ENCODE measurements around the gene ACADVL. TPM values are rescaled to one million over a fixed set of nuclear protein-coding genes. Genes with fewer than 3 reads are reported as not detected.

Gene ACADVL
- total RNA-seq, 3 donors from 2014 or later: 161 to 222 (median 174) TPM

DNA sequence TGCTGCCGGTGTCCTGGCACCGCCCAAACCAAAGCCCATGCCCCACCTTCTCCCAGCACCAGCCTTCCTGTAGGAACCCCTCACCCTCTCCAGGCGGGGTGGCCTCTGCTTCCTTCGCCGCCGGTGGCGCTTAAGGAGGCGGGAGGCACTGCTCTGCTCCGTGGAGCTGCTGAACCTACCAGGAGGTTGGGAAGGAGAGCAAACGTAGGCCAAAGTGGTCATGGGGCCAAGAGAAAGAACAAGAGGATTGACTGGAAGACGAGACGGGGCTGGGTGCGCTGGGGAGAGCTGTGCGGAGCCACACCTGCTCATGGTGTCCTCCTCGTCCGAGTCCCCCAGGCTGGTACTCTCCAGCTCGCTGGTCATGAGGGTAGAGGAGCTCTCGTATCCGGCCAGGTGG is 9.8 kb downstream of the ACADVL start:
- Mint-ChIP-seq H3K4me3 (no peak overlapping the region), H3K9me3 (no peaks in the 10 kb centered on the region), H3K4me1 (ENCODE audit: low read depth) (peaks cover 29% of the 10 kb centered on the region), H3K27me3 (ENCODE audit: low read depth) (no peaks in the 10 kb centered on the region), H3K36me3 (ENCODE audit: insufficient read depth) (peaks cover 19% of the 10 kb centered on the region)
- ATAC-seq (no peak), DNase-seq (no peak)

DNA sequence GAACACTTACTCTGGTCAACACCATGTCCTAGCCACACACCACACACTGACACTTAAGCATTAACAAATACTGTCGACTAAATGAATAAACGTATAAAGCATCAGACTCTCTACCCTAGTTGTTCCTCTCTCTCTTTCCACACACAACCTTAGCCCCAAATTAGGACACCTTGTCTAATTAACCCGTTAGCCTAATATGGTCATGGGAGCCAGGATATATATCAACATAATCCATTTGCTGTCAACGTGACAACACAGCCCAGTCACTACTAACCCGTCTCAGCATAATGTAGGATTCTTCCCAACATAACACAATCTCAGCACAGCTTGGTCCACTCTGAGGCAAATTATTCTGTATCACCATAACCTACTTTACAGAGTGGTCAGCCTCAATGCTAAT is 12.4 kb downstream of the ACADVL start:
- Mint-ChIP-seq H3K4me1 (ENCODE audit: low read depth) (peaks cover 52% of the 10 kb centered on the region), H3K27me3 (ENCODE audit: low read depth) (no peaks in the 10 kb centered on the region), H3K36me3 (ENCODE audit: insufficient read depth) (peaks cover 31% of the 10 kb centered on the region), H3K9me3 (no peaks in the 10 kb centered on the region), H3K4me3 (peak overlapping the region; percentile 91)
- ATAC-seq (no peak), DNase-seq (no peak)

DNA sequence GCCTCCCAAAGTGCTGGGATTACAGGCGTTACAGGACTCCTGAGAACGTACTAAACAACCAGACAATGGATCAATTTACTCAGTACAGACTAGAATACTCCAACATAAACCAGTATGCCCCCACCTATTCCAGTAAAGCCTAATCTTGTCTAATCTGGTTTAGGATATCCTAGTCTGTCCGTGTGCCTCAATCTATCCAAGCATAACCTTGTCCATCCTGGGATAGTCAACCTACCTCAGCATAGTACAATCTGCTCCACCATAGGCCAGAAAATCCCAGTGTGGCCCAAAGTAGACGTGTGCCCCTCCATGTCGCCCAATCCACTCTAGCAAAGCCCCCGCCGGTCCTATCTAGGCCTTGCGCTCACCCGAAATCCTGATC is 14.0 kb downstream of the ACADVL start:
- ATAC-seq: peak; percentile 5 to 12

DNA sequence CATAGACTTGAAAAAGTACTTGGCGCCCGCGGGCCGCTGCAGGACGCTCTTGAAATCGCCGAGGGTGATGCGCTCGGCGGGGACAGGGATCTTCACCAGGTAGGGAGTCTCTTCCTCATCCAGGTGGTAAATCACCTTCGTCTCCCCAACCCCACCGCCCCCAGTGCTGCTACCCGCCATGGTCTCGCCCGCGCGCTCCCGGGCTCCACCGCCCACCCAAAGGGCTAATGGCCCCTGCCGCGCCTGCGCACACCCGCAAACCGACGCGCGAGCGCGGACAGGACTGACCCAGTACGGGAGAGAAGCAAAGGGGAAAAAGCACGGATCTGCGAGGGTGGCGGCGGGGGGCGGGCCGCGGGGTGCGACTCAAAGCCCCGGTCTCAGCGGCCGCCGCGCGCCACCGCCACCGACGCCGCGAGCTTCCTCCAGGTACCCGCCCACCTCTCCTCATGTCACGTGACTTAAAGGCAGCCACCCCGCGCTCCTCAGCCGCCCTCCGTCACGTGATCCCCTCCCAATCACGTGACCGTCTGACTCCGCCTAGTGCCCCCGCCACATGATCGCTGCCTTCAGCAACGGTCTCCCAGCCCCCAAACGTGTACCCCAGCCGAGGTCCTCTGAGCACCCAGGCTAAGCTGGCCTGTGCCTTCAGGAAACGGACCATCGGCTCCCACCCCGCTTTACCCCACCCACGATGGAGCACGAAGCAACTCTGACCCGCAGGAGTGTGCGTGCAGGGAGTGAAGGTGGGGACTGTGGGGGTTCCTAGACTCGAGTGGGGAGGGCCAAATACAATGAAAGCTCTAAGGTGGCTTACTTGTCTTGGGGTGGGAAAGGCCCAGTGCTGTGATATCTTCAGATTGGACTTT is 14.6 kb downstream of the ACADVL start, which contains the start of gene DVL2:
DVL2 (minus strand) TSS at position 435 of the 869 bp plus-strand sequence; CDS start at position 180, 255 bp downstream.
- peak within 1 kb of the TSS; percentile 91 for H3K4me3 Mint-ChIP-seq
- no peaks in the 10 kb centered on the region for H3K27me3 Mint-ChIP-seq (ENCODE audit: low read depth)
- DNase-seq (peak; percentile 93), ATAC-seq (peak; percentile 47 to 54)
- H3K9me3 Mint-ChIP-seq: no peaks in the 10 kb centered on the region
- H3K4me1 Mint-ChIP-seq (ENCODE audit: low read depth): peaks cover 49% of the 10 kb centered on the region
- H3K36me3 Mint-ChIP-seq (ENCODE audit: insufficient read depth): peaks cover 21% of the 10 kb centered on the region

More for the DNA sequence above, 14.0 kb downstream of the ACADVL start:
- Mint-ChIP-seq H3K4me1 (ENCODE audit: low read depth) (peaks cover 49% of the 10 kb centered on the region), H3K27me3 (ENCODE audit: low read depth) (no peaks in the 10 kb centered on the region), H3K4me3 (peak overlapping the region; percentile 91), H3K36me3 (ENCODE audit: insufficient read depth) (peaks cover 26% of the 10 kb centered on the region), H3K9me3 (no peaks in the 10 kb centered on the region)
- no peak for DNase-seq

DNA sequence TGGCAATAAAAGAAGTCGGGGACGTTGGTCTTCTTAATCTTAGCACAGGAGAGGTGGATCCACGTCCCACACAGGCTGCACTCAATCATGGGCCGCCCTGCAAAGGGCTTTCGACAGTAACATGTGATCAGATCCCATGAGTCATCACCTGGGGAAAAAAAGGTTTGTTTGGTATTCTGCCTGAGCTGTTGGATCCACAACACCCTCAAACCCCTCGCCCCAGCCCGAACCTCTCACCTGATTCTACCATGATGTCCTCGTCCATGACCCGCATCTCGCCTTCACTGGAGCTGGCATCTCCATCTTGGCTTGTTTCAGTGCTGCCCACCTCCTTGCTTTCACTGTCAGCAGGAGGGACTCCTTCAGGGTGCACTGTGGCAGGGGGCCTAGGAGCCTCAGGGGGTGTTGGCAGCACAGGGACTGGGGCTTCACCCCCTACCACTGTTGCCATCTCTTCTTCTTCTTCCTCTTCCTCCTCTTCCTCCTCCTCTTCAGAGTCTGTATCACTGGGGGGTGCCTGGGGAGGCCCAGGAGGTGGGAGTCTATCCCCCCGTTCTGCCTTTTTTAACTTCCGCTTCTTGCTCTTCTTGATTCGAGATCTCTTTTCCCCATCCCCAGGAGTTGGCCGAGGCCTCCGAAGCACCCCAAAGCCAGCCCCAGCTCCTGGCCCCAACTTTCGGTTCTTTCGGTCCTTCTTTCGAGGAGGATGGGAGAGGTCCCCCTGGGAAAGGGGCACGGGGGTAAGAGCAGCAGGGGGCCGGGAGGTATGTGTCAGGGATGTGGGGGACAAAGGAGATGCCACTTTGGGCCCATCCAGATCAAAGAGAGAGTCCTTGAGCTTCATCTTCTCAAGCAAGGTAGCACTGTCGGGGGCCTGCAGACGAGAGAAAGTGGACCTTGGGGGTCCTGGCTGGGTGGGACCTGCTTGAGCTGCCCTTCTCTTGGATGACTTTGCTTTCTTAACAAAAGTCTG is 16.2 kb downstream of the ACADVL start:
- Mint-ChIP-seq H3K9me3 (no peaks in the 10 kb centered on the region), H3K4me3 (peak overlapping the region; percentile 98), H3K27me3 (ENCODE audit: low read depth) (no peaks in the 10 kb centered on the region), H3K4me1 (ENCODE audit: low read depth) (peaks cover 59% of the 10 kb centered on the region), H3K36me3 (ENCODE audit: insufficient read depth) (peaks cover 16% of the 10 kb centered on the region)
- DNase-seq (no peak), ATAC-seq (no peak)

DNA sequence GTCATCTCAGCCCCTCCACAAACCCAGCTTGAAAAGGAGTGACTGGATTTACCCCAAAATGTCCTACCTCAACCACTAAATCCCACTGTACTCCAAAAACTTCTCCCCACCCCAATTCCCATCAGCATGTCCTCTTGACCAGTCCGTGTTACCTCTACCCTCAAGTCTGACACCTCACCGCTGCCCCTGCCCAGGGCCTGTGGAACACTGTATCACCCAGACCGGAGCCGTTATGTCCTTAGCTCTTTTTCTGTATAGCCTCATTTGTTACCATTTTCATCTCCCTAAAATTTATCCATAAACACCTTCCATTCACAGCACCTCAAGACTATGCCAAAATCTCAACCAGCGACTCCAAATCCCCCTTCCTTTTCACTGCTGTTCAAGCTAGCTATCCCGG is 17.1 kb downstream of the ACADVL start:
- no peak for ATAC-seq
- DNase-seq: no peak
- H3K27me3 Mint-ChIP-seq (ENCODE audit: low read depth): no peaks in the 10 kb centered on the region
- peak overlapping the region; percentile 98 for H3K4me3 Mint-ChIP-seq
- H3K36me3 Mint-ChIP-seq (ENCODE audit: insufficient read depth): peaks cover 21% of the 10 kb centered on the region
- no peaks in the 10 kb centered on the region for H3K9me3 Mint-ChIP-seq
- H3K4me1 Mint-ChIP-seq (ENCODE audit: low read depth): peaks cover 65% of the 10 kb centered on the region

DNA sequence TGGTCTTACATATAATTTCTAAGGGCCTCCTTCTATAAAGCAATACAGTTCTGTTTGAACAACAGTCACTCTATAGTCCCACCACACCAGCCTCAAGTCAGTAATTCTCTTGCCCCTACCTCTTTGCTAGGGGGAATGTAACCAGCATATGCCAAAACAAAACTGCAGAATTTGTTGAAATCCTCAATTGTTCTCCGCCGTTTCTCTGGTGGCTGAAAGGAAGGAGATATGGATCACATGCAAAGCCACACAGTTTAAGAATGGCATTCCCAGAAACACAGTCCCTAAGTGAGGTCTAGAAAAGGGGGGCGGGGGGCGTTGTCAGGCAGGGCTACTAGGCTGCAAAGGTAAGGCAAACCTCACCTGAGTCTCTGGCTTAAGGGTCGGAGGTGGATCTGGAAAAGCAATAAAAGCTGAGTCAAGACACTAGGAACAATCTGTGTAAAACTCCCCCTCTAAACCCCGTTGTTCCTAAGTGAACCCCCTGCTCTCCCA is 17.6 kb downstream of the ACADVL start:
- no peak for DNase-seq
- Mint-ChIP-seq H3K4me3 (peak overlapping the region; percentile 98), H3K36me3 (ENCODE audit: insufficient read depth) (peaks cover 21% of the 10 kb centered on the region), H3K9me3 (no peaks in the 10 kb centered on the region), H3K27me3 (ENCODE audit: low read depth) (no peaks in the 10 kb centered on the region), H3K4me1 (ENCODE audit: low read depth) (peaks cover 65% of the 10 kb centered on the region)
- no peak for ATAC-seq

DNA sequence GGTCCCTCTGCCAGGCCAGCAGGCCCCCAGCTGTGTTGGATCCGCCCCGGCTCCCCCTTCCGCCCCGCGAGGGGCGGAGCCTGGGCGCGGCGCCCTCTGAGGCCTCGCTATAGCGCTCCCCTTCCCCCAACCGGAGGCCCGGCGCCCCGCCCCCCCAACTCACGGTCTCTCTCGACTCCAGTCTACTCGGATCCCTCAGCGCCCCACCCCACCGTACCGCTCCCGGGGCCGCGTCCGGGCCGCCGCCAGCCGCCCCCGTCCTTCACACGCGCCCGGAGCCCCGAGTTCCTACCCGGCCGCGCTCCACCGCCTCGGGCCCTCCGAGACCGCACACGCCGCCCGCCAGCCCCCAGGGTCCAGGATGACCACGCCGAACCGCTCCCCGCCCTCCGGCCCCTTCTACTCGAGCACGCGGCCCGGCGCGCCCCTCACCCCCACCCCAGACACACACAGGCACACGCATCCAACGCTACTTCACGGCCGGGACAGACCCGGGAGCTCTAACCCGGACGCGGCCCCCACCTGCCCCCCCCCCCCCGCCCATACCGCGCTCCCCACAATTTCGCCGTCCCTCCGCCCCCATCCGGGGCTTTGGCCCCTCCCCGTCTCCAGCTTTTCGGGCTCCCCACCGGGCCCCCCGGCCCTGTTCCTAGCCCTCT is 18.2 kb downstream of the ACADVL start:
- peak; percentile 26 to 31 for ATAC-seq
- H3K36me3 Mint-ChIP-seq (ENCODE audit: insufficient read depth): peaks cover 21% of the 10 kb centered on the region

DNA sequence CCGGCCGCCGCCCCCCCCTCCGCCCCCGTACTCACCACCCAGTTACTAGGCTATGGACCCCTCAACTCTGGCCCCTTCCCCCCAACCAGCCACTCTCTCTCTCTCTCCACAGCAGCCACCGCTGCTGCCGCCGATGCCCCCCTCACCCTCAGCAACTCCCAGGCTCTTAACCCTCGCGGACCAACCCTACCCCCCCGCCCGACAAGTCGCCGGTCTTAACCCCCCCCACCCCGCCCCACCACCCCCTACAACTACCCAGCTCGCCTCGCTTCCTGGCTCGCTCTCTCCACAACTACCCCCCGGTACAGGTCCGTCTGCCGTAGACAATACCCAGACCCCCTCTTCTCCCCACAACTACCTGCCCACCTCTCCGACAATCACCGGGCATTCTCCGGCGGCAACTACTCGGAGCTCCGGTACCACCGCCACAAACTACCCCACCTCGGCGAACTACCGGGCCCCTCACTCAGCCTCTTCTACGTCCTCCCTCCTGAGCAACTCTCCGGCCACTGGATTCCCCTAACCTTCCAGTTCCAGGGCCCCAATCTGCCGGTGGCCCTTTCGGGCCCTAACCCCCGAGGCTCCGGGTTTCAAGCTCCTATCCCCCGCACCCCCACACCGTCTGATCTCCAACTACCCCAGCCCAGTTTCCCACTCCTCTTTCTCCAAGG is 18.8 kb downstream of the ACADVL start:
- ATAC-seq (no peak), DNase-seq (no peak)
- Mint-ChIP-seq H3K4me3 (peak overlapping the region; percentile 98), H3K27me3 (ENCODE audit: low read depth) (no peaks in the 10 kb centered on the region), H3K36me3 (ENCODE audit: insufficient read depth) (peaks cover 24% of the 10 kb centered on the region), H3K4me1 (ENCODE audit: low read depth) (peaks cover 62% of the 10 kb centered on the region), H3K9me3 (no peaks in the 10 kb centered on the region)

More for the DNA sequence above, 18.2 kb downstream of the ACADVL start:
- H3K4me3 Mint-ChIP-seq: peak overlapping the region; percentile 98
- H3K27me3 Mint-ChIP-seq (ENCODE audit: low read depth): no peaks in the 10 kb centered on the region
- DNase-seq: peak; percentile 87
- H3K4me1 Mint-ChIP-seq (ENCODE audit: low read depth): peaks cover 63% of the 10 kb centered on the region
- no peaks in the 10 kb centered on the region for H3K9me3 Mint-ChIP-seq

DNA sequence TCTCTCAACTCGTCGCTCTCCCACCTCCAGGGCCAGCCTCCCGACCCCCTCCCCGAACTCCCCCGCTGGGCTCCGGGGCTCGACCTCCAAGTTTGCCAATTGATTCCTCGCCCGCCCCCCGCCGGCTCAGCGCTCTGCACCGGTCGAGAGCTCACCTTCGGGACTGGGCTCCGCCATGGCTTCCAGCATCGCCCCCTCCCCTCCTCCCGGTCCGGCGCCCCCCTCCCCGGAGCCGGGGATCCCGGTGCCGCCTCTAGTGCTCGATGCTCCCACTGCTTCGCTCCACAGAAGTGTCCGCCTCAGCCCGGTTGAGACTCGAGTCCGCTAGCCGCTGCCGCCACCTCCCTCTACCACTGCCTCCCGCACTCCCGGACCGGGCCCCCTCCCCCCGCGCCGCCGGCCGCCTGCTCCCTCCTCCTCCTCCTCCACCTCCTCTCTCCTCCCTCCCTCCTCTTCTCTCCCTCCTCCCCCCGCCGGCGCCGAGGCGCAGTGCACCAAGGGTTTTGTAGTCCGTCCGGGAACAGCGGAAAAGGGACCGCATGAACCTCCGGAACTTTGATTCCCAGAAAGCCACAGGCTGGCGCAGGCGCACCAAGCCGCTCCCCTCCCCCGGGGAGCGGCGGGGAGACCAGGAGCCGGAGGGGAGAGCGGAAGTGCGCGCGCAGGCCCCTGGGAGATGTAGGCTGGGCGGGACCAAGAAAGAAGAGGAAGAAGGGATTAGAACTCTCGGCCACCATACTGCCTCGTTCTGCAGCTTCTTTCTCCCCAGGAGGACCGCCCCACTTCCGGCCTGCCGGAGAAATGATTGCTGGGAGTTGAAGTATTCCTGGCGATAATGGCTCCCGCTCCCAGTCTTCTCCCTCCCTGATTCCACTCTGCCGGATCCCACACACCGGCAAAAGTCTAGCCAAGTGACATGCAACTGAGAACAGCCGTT is 19.6 kb downstream of the ACADVL start, which contains the start of gene PHF23:
PHF23 (minus strand) TSS at position 367 of the 937 bp plus-strand sequence; CDS start at position 189, 178 bp downstream.
- H3K4me1 Mint-ChIP-seq (ENCODE audit: low read depth): peaks cover 59% of the 10 kb centered on the region
- H3K27me3 Mint-ChIP-seq (ENCODE audit: low read depth): no peaks in the 10 kb centered on the region
- no peaks in the 10 kb centered on the region for H3K9me3 Mint-ChIP-seq
- H3K4me3 Mint-ChIP-seq: peak within 1 kb of the TSS; percentile 98
- ATAC-seq: peak; percentile 63 to 70
- peaks cover 26% of the 10 kb centered on the region for H3K36me3 Mint-ChIP-seq (ENCODE audit: insufficient read depth)
- peak; percentile 97 for DNase-seq

DNA sequence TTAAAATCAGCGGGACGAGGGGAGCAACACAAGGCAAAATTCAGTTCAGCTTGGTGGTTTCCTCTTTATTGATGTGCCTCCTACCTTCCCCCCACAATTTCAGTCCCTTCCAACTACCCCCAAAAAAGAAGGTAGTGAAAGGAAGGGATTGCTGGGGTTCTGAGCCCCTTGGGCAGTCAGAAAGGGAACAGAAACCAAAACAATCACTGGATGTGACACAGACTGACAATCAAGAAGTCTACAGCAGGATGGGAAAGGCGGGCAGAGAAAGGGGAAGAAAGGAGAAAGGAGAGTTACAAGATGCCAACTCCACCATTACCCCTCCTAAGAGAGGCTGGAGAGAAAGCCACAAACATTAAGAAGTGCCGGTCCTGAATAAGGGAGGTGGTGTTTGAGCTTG is 20.6 kb downstream of the ACADVL start:
- Mint-ChIP-seq H3K36me3 (ENCODE audit: insufficient read depth) (peaks cover 24% of the 10 kb centered on the region), H3K9me3 (no peaks in the 10 kb centered on the region), H3K4me1 (ENCODE audit: low read depth) (peaks cover 49% of the 10 kb centered on the region), H3K4me3 (peak overlapping the region; percentile 98), H3K27me3 (ENCODE audit: low read depth) (no peaks in the 10 kb centered on the region)
- ATAC-seq (no peak), DNase-seq (no peak)

DNA sequence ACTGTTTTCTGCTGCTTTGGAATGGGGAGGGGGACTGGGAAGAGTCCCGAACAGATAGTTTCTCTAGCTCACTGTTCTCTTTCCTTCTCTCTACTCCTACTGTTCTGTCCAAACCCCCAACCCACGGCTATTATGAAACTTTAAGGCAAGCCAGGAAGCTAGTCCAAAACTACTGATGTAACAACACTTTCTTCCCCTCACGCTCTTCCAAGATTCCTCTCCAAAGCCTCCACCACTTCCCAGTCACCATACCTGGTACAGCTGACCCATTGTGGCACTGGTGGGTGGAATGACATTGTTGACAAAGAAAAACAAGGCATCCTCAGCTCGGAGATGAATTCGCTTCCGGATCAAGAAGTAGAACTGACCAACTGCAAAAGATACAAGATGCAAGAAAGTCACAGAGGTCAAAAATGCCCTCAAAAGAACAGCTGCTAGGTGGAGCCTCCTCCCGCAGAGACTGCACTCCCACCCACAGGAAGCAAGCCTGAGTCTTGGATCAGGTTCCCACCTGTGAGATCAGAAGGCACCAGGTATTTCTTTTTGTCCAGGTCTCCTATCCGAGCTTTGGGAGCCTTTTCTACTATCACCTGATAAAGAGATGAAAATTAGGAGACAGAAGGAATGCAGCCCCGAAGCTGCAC is 21.5 kb downstream of the ACADVL start:
- ATAC-seq (no peak), DNase-seq (no peak)
- peak overlapping the region; percentile 98 for H3K4me3 Mint-ChIP-seq
- no peaks in the 10 kb centered on the region for H3K27me3 Mint-ChIP-seq (ENCODE audit: low read depth)
- H3K36me3 Mint-ChIP-seq (ENCODE audit: insufficient read depth): peaks cover 21% of the 10 kb centered on the region
- H3K9me3 Mint-ChIP-seq: no peaks in the 10 kb centered on the region
- peaks cover 40% of the 10 kb centered on the region for H3K4me1 Mint-ChIP-seq (ENCODE audit: low read depth)

Measured in activated T-cell treated with anti-CD3 and anti-CD28 coated beads, Interleukin-2, amount 50 U/mL, for 4 hours (primary cell).